HUES6 (cell line): ENCODE results near the gene PROP1.
"Not testable (repeated sequence)": the region's sequence is repeated elsewhere in the genome, so short reads cannot be mapped to it uniquely, and the experiment has no call there.

Source experiments
- H3K27ac ChIP-seq: 2 replicates; pipeline ENCODE4 v1.7.0; 2013; ENCODE audit warnings: low read depth, mild to moderate bottlenecking, low read length, inconsistent platforms
- H3K27me3 ChIP-seq: 2 replicates; pipeline ENCODE4 v1.6.1; 2013; ENCODE audit warnings: low read length; ENCODE audit not compliant: control insufficient read depth, insufficient read depth
- H3K36me3 ChIP-seq: 2 replicates; pipeline ENCODE4 v1.6.1; 2013; ENCODE audit warnings: low read length; ENCODE audit not compliant: control insufficient read depth, insufficient read depth
- H3K4me1 ChIP-seq: 2 replicates; pipeline ENCODE4 v1.6.1; 2013; ENCODE audit warnings: low read length; ENCODE audit not compliant: control insufficient read depth, insufficient read depth
- H3K4me3 ChIP-seq: 2 replicates; pipeline ENCODE4 v1.5.1; 2013; ENCODE audit warnings: low read depth, low read length
- H3K9ac ChIP-seq: one replicate; pipeline ENCODE4 v1.6.1; 2013; ENCODE audit warnings: mild to moderate bottlenecking, low read length
- H3K9me3 ChIP-seq: 2 replicates; pipeline ENCODE4 v1.6.1; 2013; ENCODE audit warnings: low read depth, low read length; ENCODE audit not compliant: control insufficient read depth, insufficient read depth

PROP1 gene

GRCh38 chr5:177995691-177996595, at the start of gene PROP1:
TSS of gene PROP1 (minus strand) at chr5:177996242. CDS start at chr5:177995933, 309 bp downstream.
- Histone ChIP-seq H3K9ac (no peak within 1 kb of the TSS), H3K27me3 (peaks cover 23% of the 10 kb centered on the region; the same call in 1 of the 2 replicates), H3K4me3 (no peak within 1 kb of the TSS), H3K36me3 (no peaks in the 10 kb centered on the region), H3K4me1 (peaks cover 9% of the 10 kb centered on the region; the same call in 1 of the 2 replicates), H3K27ac (no peak within 1 kb of the TSS), H3K9me3 (no peaks in the 10 kb centered on the region)

GRCh38 chr5:178019379-178020030, 23.5 kb upstream of the PROP1 start:
- not testable (repeated sequence) for H3K36me3 ChIP-seq, H3K4me1 ChIP-seq, H3K9me3 ChIP-seq, H3K4me3 ChIP-seq, H3K27me3 ChIP-seq, H3K9ac ChIP-seq, H3K27ac ChIP-seq

GRCh38 chr5:178012758-178013157, 16.7 kb upstream of the PROP1 start:
- H3K27me3 ChIP-seq, H3K4me1 ChIP-seq, H3K4me3 ChIP-seq, H3K9me3 ChIP-seq, H3K36me3 ChIP-seq, H3K27ac ChIP-seq, H3K9ac ChIP-seq: not testable (repeated sequence)

GRCh38 chr5:178011816-178012554, 15.9 kb upstream of the PROP1 start:
- H3K27ac ChIP-seq, H3K27me3 ChIP-seq, H3K9me3 ChIP-seq, H3K9ac ChIP-seq, H3K4me1 ChIP-seq, H3K4me3 ChIP-seq, H3K36me3 ChIP-seq: not testable (repeated sequence)

GRCh38 chr5:178007272-178007671, 11.2 kb upstream of the PROP1 start:
- not testable (repeated sequence) for H3K27ac ChIP-seq, H3K4me3 ChIP-seq, H3K9me3 ChIP-seq, H3K9ac ChIP-seq, H3K36me3 ChIP-seq, H3K27me3 ChIP-seq, H3K4me1 ChIP-seq

GRCh38 chr5:178006536-178007231, 10.6 kb upstream of the PROP1 start:
- H3K9ac ChIP-seq, H3K9me3 ChIP-seq, H3K4me3 ChIP-seq, H3K4me1 ChIP-seq, H3K27me3 ChIP-seq, H3K27ac ChIP-seq, H3K36me3 ChIP-seq: not testable (repeated sequence)

- not testable (repeated sequence) for H3K4me1 ChIP-seq, H3K9ac ChIP-seq, H3K36me3 ChIP-seq, H3K27me3 ChIP-seq, H3K27ac ChIP-seq, H3K9me3 ChIP-seq, H3K4me3 ChIP-seq
Observed at GRCh38 chr5:178006181-178006535, 10.1 kb upstream of the PROP1 start.

GRCh38 chr5:177997846-177998245, 1.8 kb upstream of the PROP1 start:
- H3K4me1 ChIP-seq = peaks cover 9% of the 10 kb centered on the region; the same call in 1 of the 2 replicates
- no peaks in the 10 kb centered on the region for H3K9me3 ChIP-seq
- no peak overlapping the region for H3K9ac ChIP-seq
- H3K4me3 ChIP-seq = no peak overlapping the region
- H3K36me3 ChIP-seq = no peaks in the 10 kb centered on the region
- peaks cover 23% of the 10 kb centered on the region; the same call in 1 of the 2 replicates for H3K27me3 ChIP-seq
- H3K27ac ChIP-seq = no peak overlapping the region

GRCh38 chr5:177997319-177997670, 1.3 kb upstream of the PROP1 start:
- H3K27ac ChIP-seq = no peak overlapping the region
- H3K4me1 ChIP-seq = peaks cover 9% of the 10 kb centered on the region; the same call in 1 of the 2 replicates
- no peaks in the 10 kb centered on the region for H3K9me3 ChIP-seq
- H3K36me3 ChIP-seq = no peaks in the 10 kb centered on the region
- no peak overlapping the region for H3K4me3 ChIP-seq
- no peak overlapping the region for H3K9ac ChIP-seq
- peaks cover 23% of the 10 kb centered on the region; the same call in 1 of the 2 replicates for H3K27me3 ChIP-seq

GRCh38 chr5:177996660-177997318, 747 bp upstream of the PROP1 start:
- H3K27me3 ChIP-seq = peaks cover 23% of the 10 kb centered on the region; the same call in 1 of the 2 replicates
- no peaks in the 10 kb centered on the region for H3K9me3 ChIP-seq
- no peak overlapping the region for H3K9ac ChIP-seq
- H3K27ac ChIP-seq = no peak overlapping the region
- H3K4me3 ChIP-seq = no peak overlapping the region
- peaks cover 9% of the 10 kb centered on the region; the same call in 1 of the 2 replicates for H3K4me1 ChIP-seq
- no peaks in the 10 kb centered on the region for H3K36me3 ChIP-seq
